K562 (cell line): ENCODE results near the gene SPINT2. TPM values are rescaled to one million over a fixed set of nuclear protein-coding genes. Genes with fewer than 3 reads are reported as not detected.

ENCODE experiments used
- BRD9 ChIP-seq: fragments of 450-650 bp; IDR thresholded peaks from 2 replicates; pipeline ENCODE4 v1.6.1; 2018; ENCODE audit warnings: low read depth; ENCODE audit not compliant: partially characterized antibody
- ELF1 ChIP-seq: fragments of 200-800 bp; sonication (Bioruptor generic); IDR thresholded peaks from 2 replicates; pipeline ENCODE4 v1.6.1; 2016; ENCODE audit warnings: missing genetic modification characterization, missing compliant biosample characterization
- KHSRP ChIP-seq: fragments of 450-650 bp; IDR thresholded peaks from 2 replicates; pipeline ENCODE4 v1.6.1; 2017
- MTA1 ChIP-seq: fragments of 450-650 bp; IDR thresholded peaks from 2 replicates; pipeline ENCODE4 v1.6.1; 2017; ENCODE audit warnings: borderline replicate concordance
- NUFIP1 ChIP-seq: fragments of 450-650 bp; IDR thresholded peaks from 2 replicates; pipeline ENCODE4 v1.6.1; 2018; ENCODE audit not compliant: partially characterized antibody
- PHB2 ChIP-seq: fragments of 450-650 bp; IDR thresholded peaks from 2 replicates; pipeline ENCODE4 v1.6.1; 2017; ENCODE audit warnings: low read depth
- PURB ChIP-seq: sonication (generic); formaldehyde crosslinking; IDR thresholded peaks from 2 replicates; pipeline ENCODE4 v1.9.0; 2021; ENCODE audit warnings: low read depth, mild to moderate bottlenecking, missing genetic modification reagents
- SAFB2 ChIP-seq: fragments of 200-400 bp; formaldehyde crosslinking; IDR thresholded peaks from 2 replicates; pipeline ENCODE4 v1.6.1; 2018; ENCODE audit warnings: borderline replicate concordance, low read length, low read depth, moderate library complexity; ENCODE audit not compliant: severe bottlenecking
- SRSF3 ChIP-seq: fragments of 200-400 bp; formaldehyde crosslinking; IDR thresholded peaks from 2 replicates; pipeline ENCODE4 v1.6.1; 2016; ENCODE audit warnings: mild to moderate bottlenecking, low read length, moderate library complexity; ENCODE audit not compliant: insufficient read depth
- TRIM28 ChIP-seq: fragments of 450-650 bp; IDR thresholded peaks from 2 replicates; pipeline ENCODE4 v1.6.1; 2017
- ZFP1 ChIP-seq: fragments of 450-650 bp; formaldehyde crosslinking; IDR thresholded peaks from 2 replicates; pipeline ENCODE4 v1.4.0; 2020; ENCODE audit warnings: mild to moderate bottlenecking, mixed read lengths
- ZNF282 ChIP-seq: sonication (generic); formaldehyde crosslinking; IDR thresholded peaks from 2 replicates; pipeline ENCODE4 v1.8.1; 2023; ENCODE audit warnings: missing genetic modification reagents
- ZNF561 ChIP-seq: fragments of 450-650 bp; formaldehyde crosslinking; conservative IDR thresholded peaks from 2 replicates; pipeline ENCODE4 v1.4.0; 2020; ENCODE audit warnings: mild to moderate bottlenecking, moderate library complexity
- ZNF668 ChIP-seq: fragments of 250-450 bp; sonication (Bioruptor Pico); IDR thresholded peaks from 2 replicates; pipeline ENCODE4 v1.8.0; 2022; ENCODE audit warnings: mild to moderate bottlenecking, inconsistent platforms
- ZNF778 ChIP-seq: fragments of 450-650 bp; formaldehyde crosslinking; IDR thresholded peaks from 2 replicates; pipeline ENCODE4 v1.4.0; 2020; ENCODE audit warnings: mild to moderate bottlenecking, moderate library complexity
- polyA plus RNA-seq, 8 experiments: library from polyadenylated mRNA; depleted of rRNA in 4 of 8; stranded (reverse) in 5 of 8; unstranded in 3 of 8; fragments of >200 nt; fragmentation: Nextera tagmentation in 2 of 8; fragmentation: Illumina TruSeq in 1 of 8; extraction: Ambion mirVana in 2 of 8; extraction: Trizol in 1 of 8; gene quantifications; 2 replicates each; pipeline versions ENCODE4 v1.2.1 to v1.2.3, GENCODE V29; 2011 to 2014; ENCODE audit warnings: inconsistent platforms in 1 of 8, missing spikeins in 1 of 8
- total RNA-seq, 7 experiments: library from RNA; depleted of rRNA in 6 of 7; stranded (reverse); fragments of >200 nt in 6 of 7; fragmentation: Illumina TruSeq in 2 of 7; extraction: Trizol in 2 of 7; gene quantifications; 2 replicates each; pipeline versions ENCODE4 v1.2.1 to v1.2.3, GENCODE V29; 2011 to 2021; ENCODE audit warnings: low replicate concordance in 1 of 7
- TF ChIP-seq, protein P1 (sequence below): IDR thresholded peaks from 2 replicates; pipeline ENCODE4 v1.6.1; 2011; ENCODE audit warnings: borderline replicate concordance, low read depth, mild to moderate bottlenecking, moderate library complexity, low read length; ENCODE audit not compliant: insufficient read depth, poor library complexity, severe bottlenecking
- TF ChIP-seq, protein P2 (sequence below): fragments of 450-650 bp; IDR thresholded peaks from 2 replicates; pipeline ENCODE4 v1.6.1; 2016; ENCODE audit warnings: low read depth, mild to moderate bottlenecking, moderate library complexity
- TF ChIP-seq, protein P3 (sequence below): fragments of 200-800 bp; sonication (Bioruptor generic); IDR thresholded peaks from 2 replicates; pipeline ENCODE4 v1.6.1; 2017; ENCODE audit warnings: missing genetic modification characterization, missing compliant biosample characterization
- TF ChIP-seq, protein P4 (sequence below): fragments of 450-650 bp; formaldehyde crosslinking; IDR thresholded peaks from 2 replicates; pipeline ENCODE4 v1.4.0; 2022; ENCODE audit warnings: missing genetic modification characterization
- TF ChIP-seq, protein P5 (sequence below): fragments of 450-650 bp; IDR thresholded peaks from 2 replicates; pipeline ENCODE4 v1.7.0; 2016; ENCODE audit warnings: borderline replicate concordance
- TF ChIP-seq, protein P6 (sequence below): sonication (generic); formaldehyde crosslinking; IDR thresholded peaks from 2 replicates; pipeline ENCODE4 v1.8.1; 2023; ENCODE audit warnings: mild to moderate bottlenecking, missing genetic modification reagents

Gene SPINT2
- total and polyA plus RNA-seq, 9 of the 15 experiments (the other 6 are each of a cell fraction or from before 2014, with no cell fraction given): 0.65 to 4.5 (median 3.4) TPM

DNA sequence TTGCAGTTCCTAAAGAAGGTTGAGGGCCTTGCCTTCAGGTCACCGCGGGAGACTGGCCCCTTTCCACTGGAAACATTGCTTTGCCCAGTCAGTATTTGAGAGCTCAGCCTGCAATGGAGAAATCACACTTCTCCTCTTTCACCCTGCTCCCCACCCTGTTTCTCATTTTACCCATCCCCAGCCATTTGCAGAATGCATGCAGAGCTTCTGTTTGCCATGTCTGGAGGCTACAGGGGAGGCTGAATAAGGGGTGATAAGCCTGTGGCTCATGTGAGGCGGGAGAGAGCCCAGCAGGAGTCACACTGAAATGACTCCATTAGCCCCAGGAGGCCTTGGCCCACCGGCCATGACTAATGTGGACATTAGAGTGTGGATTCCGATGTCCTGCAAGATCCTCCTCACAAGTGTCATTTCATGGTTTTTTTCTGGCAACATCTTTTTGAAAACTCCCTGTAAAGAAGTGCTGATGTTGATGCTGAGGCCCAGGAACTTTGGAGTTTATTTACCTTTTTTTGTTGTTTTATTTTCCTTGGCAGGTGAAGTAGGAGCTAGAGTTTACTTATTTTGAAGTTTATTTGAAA lies 6.3 kb downstream of the SPINT2 start (continued):
- TF ChIP-seq, protein P1, sequence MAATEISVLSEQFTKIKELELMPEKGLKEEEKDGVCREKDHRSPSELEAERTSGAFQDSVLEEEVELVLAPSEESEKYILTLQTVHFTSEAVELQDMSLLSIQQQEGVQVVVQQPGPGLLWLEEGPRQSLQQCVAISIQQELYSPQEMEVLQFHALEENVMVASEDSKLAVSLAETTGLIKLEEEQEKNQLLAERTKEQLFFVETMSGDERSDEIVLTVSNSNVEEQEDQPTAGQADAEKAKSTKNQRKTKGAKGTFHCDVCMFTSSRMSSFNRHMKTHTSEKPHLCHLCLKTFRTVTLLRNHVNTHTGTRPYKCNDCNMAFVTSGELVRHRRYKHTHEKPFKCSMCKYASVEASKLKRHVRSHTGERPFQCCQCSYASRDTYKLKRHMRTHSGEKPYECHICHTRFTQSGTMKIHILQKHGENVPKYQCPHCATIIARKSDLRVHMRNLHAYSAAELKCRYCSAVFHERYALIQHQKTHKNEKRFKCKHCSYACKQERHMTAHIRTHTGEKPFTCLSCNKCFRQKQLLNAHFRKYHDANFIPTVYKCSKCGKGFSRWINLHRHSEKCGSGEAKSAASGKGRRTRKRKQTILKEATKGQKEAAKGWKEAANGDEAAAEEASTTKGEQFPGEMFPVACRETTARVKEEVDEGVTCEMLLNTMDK: no peak
- no peak for TF ChIP-seq ZNF668
- TF ChIP-seq, protein P2, sequence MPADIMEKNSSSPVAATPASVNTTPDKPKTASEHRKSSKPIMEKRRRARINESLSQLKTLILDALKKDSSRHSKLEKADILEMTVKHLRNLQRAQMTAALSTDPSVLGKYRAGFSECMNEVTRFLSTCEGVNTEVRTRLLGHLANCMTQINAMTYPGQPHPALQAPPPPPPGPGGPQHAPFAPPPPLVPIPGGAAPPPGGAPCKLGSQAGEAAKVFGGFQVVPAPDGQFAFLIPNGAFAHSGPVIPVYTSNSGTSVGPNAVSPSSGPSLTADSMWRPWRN: no peak
- TF ChIP-seq ELF1 (tag): no peak
- no peak for TF ChIP-seq BRD9
- TF ChIP-seq, protein P3, sequence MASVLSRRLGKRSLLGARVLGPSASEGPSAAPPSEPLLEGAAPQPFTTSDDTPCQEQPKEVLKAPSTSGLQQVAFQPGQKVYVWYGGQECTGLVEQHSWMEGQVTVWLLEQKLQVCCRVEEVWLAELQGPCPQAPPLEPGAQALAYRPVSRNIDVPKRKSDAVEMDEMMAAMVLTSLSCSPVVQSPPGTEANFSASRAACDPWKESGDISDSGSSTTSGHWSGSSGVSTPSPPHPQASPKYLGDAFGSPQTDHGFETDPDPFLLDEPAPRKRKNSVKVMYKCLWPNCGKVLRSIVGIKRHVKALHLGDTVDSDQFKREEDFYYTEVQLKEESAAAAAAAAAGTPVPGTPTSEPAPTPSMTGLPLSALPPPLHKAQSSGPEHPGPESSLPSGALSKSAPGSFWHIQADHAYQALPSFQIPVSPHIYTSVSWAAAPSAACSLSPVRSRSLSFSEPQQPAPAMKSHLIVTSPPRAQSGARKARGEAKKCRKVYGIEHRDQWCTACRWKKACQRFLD: peak; percentile 6; the same call in 1 of the 2 replicates
- TF ChIP-seq ZFP1 (CRISPR knock-in tag): no peak
- no peak for TF ChIP-seq TRIM28
- no peak for TF ChIP-seq MTA1
- TF ChIP-seq, protein P4, sequence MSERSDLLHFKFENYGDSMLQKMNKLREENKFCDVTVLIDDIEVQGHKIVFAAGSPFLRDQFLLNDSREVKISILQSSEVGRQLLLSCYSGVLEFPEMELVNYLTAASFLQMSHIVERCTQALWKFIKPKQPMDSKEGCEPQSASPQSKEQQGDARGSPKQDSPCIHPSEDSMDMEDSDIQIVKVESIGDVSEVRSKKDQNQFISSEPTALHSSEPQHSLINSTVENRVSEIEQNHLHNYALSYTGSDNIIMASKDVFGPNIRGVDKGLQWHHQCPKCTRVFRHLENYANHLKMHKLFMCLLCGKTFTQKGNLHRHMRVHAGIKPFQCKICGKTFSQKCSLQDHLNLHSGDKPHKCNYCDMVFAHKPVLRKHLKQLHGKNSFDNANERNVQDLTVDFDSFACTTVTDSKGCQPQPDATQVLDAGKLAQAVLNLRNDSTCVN: no peak
- TF ChIP-seq SAFB2: no peak
- TF ChIP-seq ZNF778: no peak
- no peak for TF ChIP-seq ZNF282
- TF ChIP-seq PURB (CRISPR knock-in tag): no peak
- TF ChIP-seq NUFIP1: no peak
- TF ChIP-seq, protein P5, sequence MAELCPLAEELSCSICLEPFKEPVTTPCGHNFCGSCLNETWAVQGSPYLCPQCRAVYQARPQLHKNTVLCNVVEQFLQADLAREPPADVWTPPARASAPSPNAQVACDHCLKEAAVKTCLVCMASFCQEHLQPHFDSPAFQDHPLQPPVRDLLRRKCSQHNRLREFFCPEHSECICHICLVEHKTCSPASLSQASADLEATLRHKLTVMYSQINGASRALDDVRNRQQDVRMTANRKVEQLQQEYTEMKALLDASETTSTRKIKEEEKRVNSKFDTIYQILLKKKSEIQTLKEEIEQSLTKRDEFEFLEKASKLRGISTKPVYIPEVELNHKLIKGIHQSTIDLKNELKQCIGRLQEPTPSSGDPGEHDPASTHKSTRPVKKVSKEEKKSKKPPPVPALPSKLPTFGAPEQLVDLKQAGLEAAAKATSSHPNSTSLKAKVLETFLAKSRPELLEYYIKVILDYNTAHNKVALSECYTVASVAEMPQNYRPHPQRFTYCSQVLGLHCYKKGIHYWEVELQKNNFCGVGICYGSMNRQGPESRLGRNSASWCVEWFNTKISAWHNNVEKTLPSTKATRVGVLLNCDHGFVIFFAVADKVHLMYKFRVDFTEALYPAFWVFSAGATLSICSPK: no peak
- TF ChIP-seq ZNF561 (CRISPR knock-in tag): no peak
- TF ChIP-seq, protein P6, sequence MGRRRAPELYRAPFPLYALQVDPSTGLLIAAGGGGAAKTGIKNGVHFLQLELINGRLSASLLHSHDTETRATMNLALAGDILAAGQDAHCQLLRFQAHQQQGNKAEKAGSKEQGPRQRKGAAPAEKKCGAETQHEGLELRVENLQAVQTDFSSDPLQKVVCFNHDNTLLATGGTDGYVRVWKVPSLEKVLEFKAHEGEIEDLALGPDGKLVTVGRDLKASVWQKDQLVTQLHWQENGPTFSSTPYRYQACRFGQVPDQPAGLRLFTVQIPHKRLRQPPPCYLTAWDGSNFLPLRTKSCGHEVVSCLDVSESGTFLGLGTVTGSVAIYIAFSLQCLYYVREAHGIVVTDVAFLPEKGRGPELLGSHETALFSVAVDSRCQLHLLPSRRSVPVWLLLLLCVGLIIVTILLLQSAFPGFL (CRISPR knock-in tag): 0 out of 2 replicates have a peak, but pooled peaks have one; percentile 72
- TF ChIP-seq SRSF3: no peak
- TF ChIP-seq PHB2: no peak
- TF ChIP-seq KHSRP: no peak
